Endothelial cell of umbilical vein (primary cell): Measurements from ENCODE around the gene PTPRO. TPM values are rescaled to one million over a fixed set of nuclear protein-coding genes. Genes with fewer than 3 reads are reported as not detected.

ENCODE experiments used
- BruUV-seq: library from RNA; stranded (reverse); fragments of 400-500 nt; replicated peaks from 2 replicates; lab custom pipeline; 2021; lab: Mats Ljungman, UMichigan
- CTCF ChIA-PET: fragments of 300-600, 350-600 bp; sonication (Branson Sonifier 250); formaldehyde crosslinking; loops from one replicate; lab custom pipeline; 2021; ENCODE audit warnings: antibody characterized with exemption, inconsistent platforms; lab: Charles Lee
- POLR2A ChIA-PET: fragments of 300-600, 350-600 bp; sonication (Branson Sonifier 250); formaldehyde crosslinking; loops from one replicate; lab custom pipeline; 2021; ENCODE audit warnings: antibody characterized with exemption, inconsistent platforms; lab: Charles Lee
- DNase-seq: peaks from one replicate; pipeline ENCODE4 v3.0.0-alpha.2; 2011; ENCODE audit warnings: low read depth, low spot score
- FAIRE-seq: peaks from 2 replicates; lab custom pipeline; 2011; peaks lifted over from hg19 to GRCh38; lab: Jason Lieb, UNC
- H2AFZ ChIP-seq: 2 replicates; pipeline ENCODE4 v1.6.0; 2012; ENCODE audit warnings: low read depth, low read length, control low read depth, inconsistent platforms
- H3K27ac ChIP-seq: 2 replicates; pipeline ENCODE4 v1.5.1; 2011; ENCODE audit warnings: low read depth, mild to moderate bottlenecking, control low read depth, low read length, moderate library complexity; ENCODE audit not compliant: insufficient read depth
- H3K27me3 ChIP-seq, 2 experiments: 2 replicates each; pipeline versions ENCODE4 v1.6.0 to v1.6.1; 2011; ENCODE audit warnings: low read length in 2 of 2, mixed read lengths in 1 of 2; ENCODE audit not compliant: control insufficient read depth in 2 of 2, insufficient read depth in 2 of 2
- H3K36me3 ChIP-seq, 2 experiments: 2 replicates in 1 of 2; 3 replicates in 1 of 2; pipeline ENCODE4 v1.5.1; 2011; ENCODE audit warnings: low read length in 2 of 2, mild to moderate bottlenecking in 1 of 2, moderate library complexity in 1 of 2; ENCODE audit not compliant: control insufficient read depth in 2 of 2, insufficient read depth in 2 of 2; ENCODE audit errors: extremely low read depth in 1 of 2
- H3K4me1 ChIP-seq: 3 replicates; pipeline ENCODE4 v1.5.1; 2011; ENCODE audit warnings: mild to moderate bottlenecking, low read length; ENCODE audit not compliant: control insufficient read depth, insufficient read depth; ENCODE audit errors: extremely low read depth
- H3K4me2 ChIP-seq: 2 replicates; pipeline ENCODE4 v1.6.1; 2011; ENCODE audit warnings: low read length, control low read depth, mixed read lengths; ENCODE audit not compliant: insufficient read depth
- H3K4me3 ChIP-seq, 3 experiments: fragments of 200-600 bp in 1 of 3; sonication (generic), shearing (Covaris generic) in 1 of 3; replicated peaks in 1 of 3; 2 replicates each; pipeline ENCODE4 v1.5.1; 2011 to 2016; ENCODE audit warnings: control low read depth in 3 of 3, low read length in 3 of 3, mild to moderate bottlenecking in 2 of 3, inconsistent platforms in 1 of 3, low read depth in 1 of 3, moderate library complexity in 1 of 3; ENCODE audit not compliant: insufficient read depth in 1 of 3
- H3K79me2 ChIP-seq: 2 replicates; pipeline ENCODE4 v1.6.0; 2012; ENCODE audit warnings: low read length, inconsistent platforms; ENCODE audit not compliant: control insufficient read depth, insufficient read depth
- H3K9ac ChIP-seq: replicated peaks from 2 replicates; pipeline ENCODE3; 2011; ENCODE audit warnings: low read length, control low read depth; ENCODE audit not compliant: insufficient read depth; ENCODE audit errors: extremely low read depth
- H3K9me1 ChIP-seq: replicated peaks from 3 replicates; pipeline ENCODE4 v1.6.0; 2011; ENCODE audit warnings: mild to moderate bottlenecking, low read length; ENCODE audit not compliant: control insufficient read depth, insufficient read depth; ENCODE audit errors: extremely low read depth
- H3K9me3 ChIP-seq: replicated peaks from 2 replicates; pipeline ENCODE4 v1.5.1; 2012; ENCODE audit warnings: low read length, inconsistent platforms; ENCODE audit not compliant: control insufficient read depth, insufficient read depth
- H4K20me1 ChIP-seq: replicated peaks from 2 replicates; pipeline ENCODE3; 2011; ENCODE audit warnings: mild to moderate bottlenecking, low read length; ENCODE audit not compliant: control insufficient read depth, insufficient read depth; ENCODE audit errors: extremely low read depth
- CTCF ChIP-seq, 2 donors: IDR thresholded peaks; 1 replicate in 1 of 2; 2 replicates in 1 of 2; pipeline ENCODE4 v1.5.1; 2011; ENCODE audit warnings: low read length in 2 of 2, mild to moderate bottlenecking in 2 of 2, moderate library complexity in 2 of 2, control low read depth in 1 of 2, inconsistent platforms in 1 of 2, low read depth in 1 of 2; ENCODE audit not compliant: insufficient read depth in 1 of 2; ENCODE audit errors: extremely low read depth in 1 of 2
- EZH2 ChIP-seq: IDR thresholded peaks from 2 replicates; pipeline ENCODE4 v1.6.1; 2012; ENCODE audit warnings: borderline replicate concordance, low read depth, mild to moderate bottlenecking, moderate library complexity, low read length, inconsistent platforms; ENCODE audit not compliant: severe bottlenecking
- FOS ChIP-seq: IDR thresholded peaks from 2 replicates; pipeline ENCODE4 v1.6.1; 2011; ENCODE audit warnings: mild to moderate bottlenecking, low read length, moderate library complexity, borderline replicate concordance; ENCODE audit not compliant: insufficient read depth
- GATA2 ChIP-seq: IDR thresholded peaks from 2 replicates; pipeline ENCODE4 v1.7.0; 2011; ENCODE audit warnings: low read depth, mild to moderate bottlenecking, moderate library complexity, mixed read lengths, low read length; ENCODE audit not compliant: insufficient read length, insufficient read depth
- JUN ChIP-seq: IDR thresholded peaks from 2 replicates; pipeline ENCODE4 v1.6.1; 2011; ENCODE audit warnings: borderline replicate concordance, low read depth; ENCODE audit not compliant: insufficient read length, insufficient read depth
- MYC ChIP-seq: IDR thresholded peaks from one replicate; pipeline ENCODE4 v1.6.1; 2011; ENCODE audit warnings: mild to moderate bottlenecking, low read depth, low read length
- POLR2A ChIP-seq: IDR thresholded peaks from 2 replicates; pipeline ENCODE4 v1.6.1; 2012; ENCODE audit warnings: low read depth, mild to moderate bottlenecking, control low read depth, low read length
- POLR2AphosphoS5 ChIP-seq: IDR thresholded peaks from 2 replicates; pipeline ENCODE4 v1.6.1; 2012; ENCODE audit warnings: low read depth, mild to moderate bottlenecking, control low read depth, low read length, moderate library complexity; ENCODE audit not compliant: insufficient read depth
- dilution Hi-C: fragments of 300-500 bp; cut with MboI; formaldehyde crosslinking; loops from one replicate; pipeline ENCODE4 v1.15.0; 2019; ENCODE audit warnings: low sequenced_read_pairs; ENCODE audit not compliant: extremely low pct_ligation_motif_present
- intact Hi-C: fragments of 100-400 bp; cut with micrococcal nuclease; formaldehyde crosslinking; loops from one replicate; pipeline ENCODE4 v1.10.0; 2022
- polyA plus RNA-seq, 4 experiments: library from polyadenylated mRNA; depleted of rRNA in 3 of 4; stranded (reverse) in 3 of 4; unstranded in 1 of 4; fragments of >200 nt; gene quantifications; 2 replicates each; pipeline versions ENCODE4 v1.2.1 to v1.2.3, GENCODE V29; 2011 to 2012; ENCODE audit warnings: missing spikeins in 1 of 4
- total RNA-seq: library from RNA; stranded (reverse); gene quantifications from 2 replicates; pipeline ENCODE4 v1.2.3, GENCODE V29; 2021
- TF ChIP-seq, protein P1 (sequence below): IDR thresholded peaks from 2 replicates; pipeline ENCODE4 v1.6.1; 2011; ENCODE audit not compliant: insufficient read depth, insufficient read length

PTPRO gene
- total and polyA plus RNA-seq, 2 donors (not counting 3 experiments of a cell fraction or from before 2014, with no cell fraction given), result not detected

DNA sequence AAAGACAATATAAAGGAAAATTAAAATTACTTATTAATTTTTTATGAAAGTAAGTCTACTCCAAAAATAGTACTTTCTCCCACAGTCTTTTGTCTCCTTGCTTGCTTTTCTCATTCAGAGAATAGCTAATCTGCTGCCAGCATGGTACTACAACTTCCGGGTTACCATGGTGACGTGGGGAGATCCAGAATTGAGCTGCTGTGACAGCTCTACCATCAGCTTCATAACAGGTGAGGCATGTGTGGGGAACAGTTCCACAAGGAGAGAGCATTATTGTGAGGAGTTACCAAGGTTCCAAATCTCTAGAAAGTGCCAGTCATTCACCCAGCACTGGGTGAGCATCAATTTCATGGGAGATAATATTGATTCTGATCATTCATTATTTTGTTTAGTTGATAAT lies 197.8 kb downstream of the PTPRO start:
- FAIRE-seq, result no peak
- no peaks in the 10 kb centered on the region for H3K9me3 ChIP-seq
- TF ChIP-seq GATA2 (no peak), JUN (no peak), FOS (no peak), POLR2AphosphoS5 (no peak), POLR2A (no peak), MYC (no peak), CTCF (IDR thresholded peaks at IDR 0.05; ENCODE audit: extremely low read depth in 1 of 2, insufficient read depth in 1 of 2, low read depth in 1 of 2, low read length in 2 of 2) (no peak), EZH2 (no peak)
- TF ChIP-seq, protein P1, sequence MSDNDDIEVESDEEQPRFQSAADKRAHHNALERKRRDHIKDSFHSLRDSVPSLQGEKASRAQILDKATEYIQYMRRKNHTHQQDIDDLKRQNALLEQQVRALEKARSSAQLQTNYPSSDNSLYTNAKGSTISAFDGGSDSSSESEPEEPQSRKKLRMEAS, result no peak
- H3K27ac ChIP-seq, result no peak overlapping the region
- CTCF ChIA-PET, result interaction anchor here (0.7 to 2.4 kb wide), 3 partner anchors 243 to 293 kb away, joined by 3 to 7 read pairs (median 4); no protein-coding TSS in a partner anchor
- no peak for DNase-seq
- no peaks in the 10 kb centered on the region for H3K36me3 ChIP-seq
- H4K20me1 ChIP-seq, result no peaks in the 10 kb centered on the region
- intact Hi-C loops (loop anchor here (5.0 to 10.0 kb wide), 2 partner anchors 368 to 795 kb away; no protein-coding TSS in a partner anchor), dilution Hi-C loops (no loop called here)
- POLR2A ChIA-PET, result no interaction called here
- no peaks in the 10 kb centered on the region for H3K79me2 ChIP-seq
- peaks cover 4 to 13% of the 10 kb centered on the region in 2 experiments for H3K27me3 ChIP-seq
- H3K4me1 ChIP-seq, result no peaks in the 10 kb centered on the region
- no TSS peak for BruUV-seq
- H3K9me1 ChIP-seq, result no peaks in the 10 kb centered on the region
- H3K9ac ChIP-seq, result no peak overlapping the region
- H3K4me2 ChIP-seq, result no peak overlapping the region
- no peak overlapping the region for H3K4me3 ChIP-seq
- no peak overlapping the region for H2AFZ ChIP-seq
